ENCODE results near the gene IFITM2.

- TF ChIP-seq EZH2 (IDR thresholded peaks at IDR 0.05; ENCODE audit: insufficient read depth, poor library complexity, severe bottlenecking) (no peak), EZH2phosphoT487 (IDR thresholded peaks at IDR 0.05; ENCODE audit: insufficient read depth, low read depth) (no peak)
These were observed 38.3 kb upstream of the IFITM2 start for GRCh38 chr11:269146-269890.

All from GM23248 (cell line).